Measurements from ENCODE around the gene TNFAIP2.
"Not testable (repeated sequence)": the region's sequence is repeated elsewhere in the genome, so short reads cannot be mapped to it uniquely, and the experiment has no call there.

TNFAIP2 gene

DNA sequence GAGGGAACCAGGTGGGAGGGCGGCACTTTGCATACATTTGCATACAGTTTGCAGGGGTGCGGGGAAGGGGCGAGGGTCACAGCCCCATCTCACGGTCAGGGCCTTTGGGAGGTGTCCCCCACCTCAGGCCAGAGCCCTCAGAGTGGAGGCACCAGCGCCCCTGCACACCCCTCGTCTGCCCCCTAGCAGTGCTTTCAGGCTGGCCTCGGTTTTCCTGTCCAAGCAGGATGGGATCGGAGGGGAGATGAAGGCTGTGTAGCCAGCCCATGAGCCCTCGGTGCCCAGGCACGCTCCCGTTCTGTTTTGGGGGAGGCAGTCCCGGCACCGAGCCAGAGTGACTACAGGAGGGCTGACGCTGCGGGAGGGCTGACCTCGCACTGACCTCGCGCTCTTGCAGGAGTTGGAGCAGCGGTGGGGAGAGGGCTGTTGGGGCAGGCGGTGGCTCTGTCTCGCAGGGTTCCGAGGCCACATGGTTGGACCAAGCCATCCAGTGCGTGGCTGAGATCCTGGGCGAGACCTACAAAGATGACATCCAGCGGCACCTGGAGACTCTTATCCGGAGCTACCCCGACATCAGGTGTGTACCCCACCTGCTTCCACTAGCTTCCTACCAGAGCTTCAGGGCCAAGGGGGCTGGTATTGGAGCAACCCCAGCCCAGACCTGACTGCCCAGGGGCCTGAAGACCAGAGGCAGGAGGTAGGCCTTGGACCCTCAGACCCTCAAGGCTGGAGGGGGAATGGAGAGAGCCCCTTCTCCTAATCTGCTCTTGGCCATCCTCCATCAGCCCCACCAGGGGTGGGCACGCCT is 15.1 kb upstream of the TNFAIP2 start:
- no peak for DNase-seq (ENCODE audit: low read depth in 2 of 2)

DNA sequence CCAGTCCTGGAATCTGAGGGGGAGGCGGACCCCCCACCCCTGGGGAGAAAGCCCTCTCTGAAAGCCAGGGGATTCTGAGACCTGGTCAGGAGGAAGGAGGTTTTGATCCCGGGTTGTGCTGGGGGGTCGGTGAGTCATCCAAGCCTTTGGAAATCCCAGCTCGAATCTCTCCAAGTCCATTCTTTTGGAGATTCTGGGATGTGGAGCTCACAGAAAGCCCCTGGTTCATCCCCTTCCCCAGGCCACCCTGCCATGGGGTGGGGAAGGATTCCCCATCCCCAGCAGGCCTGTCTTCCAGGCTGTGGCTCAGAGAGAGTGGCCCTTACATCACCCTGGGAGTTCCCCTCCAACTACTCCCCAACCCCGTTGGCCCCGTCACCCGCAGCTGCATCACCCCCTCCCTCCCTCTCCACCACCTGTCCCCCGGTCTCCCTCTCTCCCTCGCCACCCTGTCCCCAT is 14.5 kb upstream of the TNFAIP2 start:
- DNase-seq (ENCODE audit: low read depth in 2 of 2): no peak

DNA sequence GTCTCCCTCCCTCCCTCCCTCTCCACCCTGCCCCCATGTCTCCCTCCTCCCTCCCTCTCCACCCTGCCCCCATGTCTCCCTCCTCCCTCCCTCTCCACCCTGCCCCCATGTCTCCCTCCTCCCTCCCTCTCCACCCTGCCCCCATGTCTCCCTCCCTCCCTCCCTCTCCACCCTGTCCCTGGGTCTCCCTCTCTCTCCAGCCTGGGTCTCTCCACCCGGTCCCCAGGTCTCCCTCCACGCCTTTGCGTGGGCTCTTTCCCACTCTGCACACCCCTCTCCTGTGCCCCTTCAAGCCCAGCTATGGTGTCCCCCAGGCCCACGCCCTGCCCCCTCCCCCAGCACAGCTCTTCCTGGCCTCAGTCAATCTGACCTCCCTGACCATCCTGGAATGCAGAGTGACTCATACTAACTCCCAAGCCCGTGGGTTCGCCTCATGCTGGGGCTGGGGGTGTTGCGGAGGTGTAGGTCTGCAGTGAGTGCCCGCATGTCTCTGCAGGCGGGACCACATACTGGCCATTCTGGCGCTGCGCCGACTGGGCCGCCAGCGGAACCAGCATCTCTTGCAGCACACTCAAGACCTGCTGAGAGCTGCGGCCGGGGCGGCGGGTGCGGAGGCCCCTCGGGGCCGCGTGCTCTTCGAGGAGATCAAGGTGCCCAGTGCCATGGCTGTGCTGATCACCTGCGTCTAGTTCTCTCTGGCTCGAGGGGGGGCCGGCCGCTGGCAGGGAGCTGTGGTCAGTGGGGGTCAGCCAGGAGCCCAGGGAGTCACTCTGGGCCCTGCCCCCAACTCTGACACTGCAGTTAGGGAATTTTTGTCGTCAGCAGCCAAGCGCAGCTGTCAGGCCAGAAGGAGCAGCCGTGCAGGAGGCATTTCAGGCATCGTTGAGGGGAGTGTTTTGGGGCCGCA is 13.5 kb upstream of the TNFAIP2 start:
- no peak for DNase-seq (ENCODE audit: low read depth in 2 of 2)

DNA sequence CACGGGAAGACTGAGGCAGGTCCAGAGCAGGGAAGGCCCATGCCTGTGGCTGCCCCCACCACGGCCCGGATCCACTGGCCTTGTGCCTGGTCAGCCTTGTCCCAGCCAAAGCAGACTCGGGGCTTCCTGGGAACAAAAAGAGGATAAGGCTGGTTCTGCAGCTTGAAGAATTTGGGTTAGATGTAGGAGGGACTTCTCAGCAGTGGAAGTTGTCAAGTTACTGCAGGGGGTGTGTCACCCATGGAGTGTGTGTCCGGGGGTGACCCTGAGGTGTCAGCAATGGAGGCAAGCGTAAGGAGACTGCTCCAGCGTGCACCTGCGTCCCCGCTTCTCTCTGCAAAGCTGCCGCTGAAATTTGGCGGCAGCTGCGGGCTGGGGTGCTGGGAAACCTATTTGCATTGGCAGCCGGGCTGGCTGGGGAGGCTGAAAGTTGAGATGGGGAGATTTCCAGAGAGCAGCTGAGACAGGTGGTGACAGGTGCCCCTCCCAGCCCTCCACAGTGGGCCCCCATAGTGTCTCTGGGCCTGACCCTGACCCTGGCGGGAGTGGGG is 12.5 kb upstream of the TNFAIP2 start:
- no peak for DNase-seq (ENCODE audit: low read depth in 2 of 2)

DNA sequence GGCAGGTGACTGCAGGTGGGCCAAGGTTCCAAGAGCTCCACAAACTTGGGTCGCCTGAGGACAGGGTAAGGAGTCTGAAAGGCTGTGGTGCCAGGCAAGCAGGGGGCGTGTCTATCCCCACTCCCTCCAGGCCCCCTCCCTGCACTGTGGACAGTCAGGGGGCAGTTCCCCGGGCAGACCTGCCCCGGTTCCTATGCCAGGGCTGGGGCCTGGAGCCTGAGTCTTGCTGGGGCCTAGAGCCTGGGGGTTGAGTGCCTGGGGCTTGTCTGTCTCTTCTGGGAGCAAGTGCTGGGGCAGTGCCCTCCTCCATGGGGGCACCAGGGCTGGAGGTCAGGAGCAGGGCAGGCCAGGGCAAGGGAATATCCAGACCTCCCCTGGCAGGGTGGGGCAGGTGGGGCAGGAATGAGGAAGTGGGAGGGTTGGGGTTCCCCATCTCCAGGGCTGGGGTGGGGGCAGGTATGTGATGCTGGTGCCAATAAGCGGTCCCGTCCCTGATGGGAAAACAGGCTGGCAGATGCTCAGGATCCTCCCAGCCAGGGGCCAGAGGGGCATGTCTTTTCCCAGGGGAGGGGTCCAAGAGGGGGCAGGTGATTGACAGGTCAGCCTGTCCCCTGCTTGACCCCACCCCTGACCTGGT is 11.9 kb upstream of the TNFAIP2 start:
- DNase-seq (ENCODE audit: low read depth in 2 of 2): no peak

DNA sequence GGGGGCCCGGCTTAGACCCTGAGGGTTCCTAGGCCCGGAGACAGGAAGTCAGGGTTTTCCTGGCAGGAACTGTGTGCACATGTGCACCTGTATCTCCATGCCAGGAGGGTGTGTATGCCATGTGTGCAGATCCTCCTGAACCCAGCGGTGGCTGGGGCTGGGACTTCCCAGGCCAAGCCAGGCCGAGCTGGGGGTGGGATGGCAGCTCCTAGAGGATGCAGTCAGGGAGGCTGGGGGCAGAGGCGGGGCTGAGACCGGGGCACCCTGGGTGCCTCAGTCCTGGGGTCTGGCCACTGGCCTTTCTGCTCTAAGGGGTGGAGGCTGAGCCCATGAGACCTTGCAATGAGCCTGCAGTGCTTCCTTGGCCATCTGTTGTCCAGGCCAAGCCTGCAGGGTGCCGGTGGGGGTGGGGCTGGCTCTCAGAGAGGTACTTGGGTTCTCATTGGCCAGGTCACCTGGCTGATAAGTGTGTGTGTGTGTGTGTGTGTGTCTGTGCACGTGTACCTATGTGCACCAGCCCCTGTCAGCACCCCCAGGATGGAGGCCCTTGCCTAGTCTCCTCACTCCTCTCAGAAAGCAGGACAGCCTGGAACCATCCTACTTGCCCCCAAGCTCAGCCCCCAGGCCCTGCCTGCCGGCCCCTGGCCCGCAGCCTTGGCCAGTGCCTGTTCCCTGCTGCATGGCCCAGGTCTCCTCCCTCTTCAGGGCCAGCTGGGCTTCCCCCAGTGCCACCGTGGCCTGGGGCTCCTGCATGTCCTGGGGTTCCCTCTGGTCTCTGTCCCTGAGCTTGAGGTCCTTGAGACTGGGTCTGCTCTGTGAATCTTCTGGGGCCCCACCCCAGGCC is 10.6 kb upstream of the TNFAIP2 start:
- DNase-seq (ENCODE audit: low read depth in 2 of 2): no peak

DNA sequence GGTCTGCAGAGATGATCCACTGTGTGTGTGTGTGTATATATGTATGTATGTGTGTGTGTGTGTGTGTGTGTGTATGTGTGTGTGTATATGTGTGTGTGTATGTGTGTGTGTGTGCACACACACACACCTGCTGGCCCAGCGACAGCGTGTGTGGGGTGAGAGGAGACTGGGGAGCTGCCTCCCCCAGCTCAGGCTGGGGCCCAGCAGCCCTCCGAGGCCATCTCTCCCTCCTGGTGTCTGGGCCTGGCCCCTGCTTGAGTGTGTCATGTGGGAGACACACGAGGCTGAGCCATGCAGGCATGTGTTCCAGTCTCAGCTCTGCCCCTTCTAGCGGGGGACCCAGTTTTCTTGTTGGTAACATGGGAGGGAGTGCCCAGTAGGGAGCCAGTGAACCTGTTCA is 10.0 kb upstream of the TNFAIP2 start:
- DNase-seq (ENCODE audit: low read depth in 2 of 2): no peak

DNA sequence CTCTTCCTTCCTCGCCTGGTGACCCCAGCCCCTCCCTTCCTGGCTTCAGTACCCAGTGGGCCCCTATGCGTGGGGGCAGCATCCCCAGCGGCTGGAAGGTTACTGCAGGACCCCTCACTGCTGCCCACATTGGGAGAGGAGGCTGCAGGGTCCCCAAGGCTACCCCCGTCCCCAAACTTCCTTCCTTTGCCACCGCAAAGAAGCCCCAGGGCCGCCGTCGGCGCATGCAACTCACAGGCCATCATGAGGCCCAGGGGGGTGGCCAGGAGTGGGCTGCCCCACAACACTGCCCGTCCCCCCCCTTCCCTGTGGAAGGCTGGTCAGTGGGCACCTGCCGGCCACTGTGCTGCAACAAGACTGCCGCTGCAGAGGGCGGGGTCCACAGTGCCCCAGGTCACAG is 9.5 kb upstream of the TNFAIP2 start:
- DNase-seq (ENCODE audit: low read depth in 2 of 2): no peak

DNA sequence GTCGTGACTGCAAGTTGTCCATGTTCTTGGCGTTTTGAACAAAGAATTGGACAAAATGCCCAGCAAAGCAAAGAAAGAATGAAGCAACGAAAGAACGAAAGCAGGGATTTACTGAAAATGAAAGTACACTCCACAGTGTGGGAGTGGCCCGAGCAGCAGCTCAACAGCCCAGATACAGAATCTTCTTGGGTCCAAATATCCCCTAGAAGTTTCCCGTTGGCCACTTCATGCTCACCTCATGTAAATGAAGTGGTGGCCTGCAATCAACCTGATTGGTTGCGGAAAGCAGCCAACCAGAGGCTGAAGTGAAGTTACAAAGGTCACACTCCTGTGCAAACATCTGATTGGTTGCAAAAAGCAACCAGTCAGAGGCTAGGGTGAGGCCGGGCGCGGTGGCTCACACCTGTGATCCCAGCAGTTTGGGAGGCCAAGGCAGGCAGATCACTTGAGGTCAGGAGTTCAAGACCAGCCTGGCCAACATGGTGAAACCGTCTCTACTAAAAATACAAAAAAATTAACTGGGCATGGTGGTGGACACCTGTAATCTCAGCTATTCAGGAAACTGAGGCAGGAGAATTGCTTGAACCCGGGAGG is 8.1 kb upstream of the TNFAIP2 start:
- DNase-seq (ENCODE audit: low read depth in 2 of 2): not testable (repeated sequence)

DNA sequence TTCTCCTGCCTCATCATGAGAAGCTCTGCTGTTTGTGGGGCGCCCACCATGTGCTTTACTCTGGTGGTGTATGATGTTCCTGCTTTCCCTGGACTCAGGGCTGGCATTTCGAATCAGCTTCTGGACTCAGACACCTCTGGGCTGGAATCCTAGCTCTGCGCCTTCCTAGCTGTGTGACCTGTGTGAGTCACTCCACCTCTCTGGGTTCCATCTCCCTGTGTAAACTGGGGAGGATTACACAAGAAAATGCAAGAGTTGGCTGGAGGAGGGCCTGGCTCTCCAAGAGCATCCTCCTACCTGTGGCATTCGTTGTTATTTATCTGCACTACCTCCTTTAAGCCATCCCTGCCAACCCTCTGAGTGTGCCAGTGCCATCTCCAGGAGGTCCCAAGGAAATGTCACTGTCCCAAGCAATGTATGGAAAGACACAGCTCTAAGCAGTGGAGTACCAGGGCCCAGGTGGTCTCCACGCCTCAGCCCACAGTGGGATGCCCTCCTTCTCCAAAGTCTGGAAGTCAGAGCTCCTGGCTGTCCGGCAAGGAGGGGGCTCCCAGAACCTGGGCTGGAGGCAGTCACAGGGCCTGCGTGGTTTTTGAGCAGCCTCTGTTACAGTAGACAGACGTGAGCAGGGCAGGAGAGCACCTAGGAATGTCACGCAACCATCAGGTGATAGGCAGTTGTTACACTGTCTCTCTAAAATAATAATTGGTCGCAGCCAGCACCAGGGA is 7.3 kb upstream of the TNFAIP2 start:
- no peak for DNase-seq (ENCODE audit: low read depth in 2 of 2)

DNA sequence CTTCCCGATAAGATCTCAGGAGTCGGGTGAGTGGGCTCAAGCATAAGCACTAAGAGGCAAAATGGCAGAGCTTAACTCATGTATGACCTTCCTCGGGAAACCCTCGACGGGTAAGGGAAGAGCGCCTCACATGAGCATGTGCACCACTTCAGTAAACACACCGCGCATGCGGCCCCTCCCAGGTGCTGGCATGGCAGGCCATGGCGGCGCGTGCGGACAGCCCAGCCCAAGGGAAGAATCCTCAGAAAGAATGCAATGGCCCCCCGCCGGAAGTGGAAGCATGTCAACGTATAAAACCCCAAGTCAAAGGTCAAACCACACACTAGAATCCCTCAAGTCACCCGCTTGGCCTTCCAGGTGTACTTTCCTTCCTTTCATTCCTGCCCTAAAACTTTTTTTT is 6.6 kb upstream of the TNFAIP2 start:
- DNase-seq (ENCODE audit: low read depth in 2 of 2): no peak

DNA sequence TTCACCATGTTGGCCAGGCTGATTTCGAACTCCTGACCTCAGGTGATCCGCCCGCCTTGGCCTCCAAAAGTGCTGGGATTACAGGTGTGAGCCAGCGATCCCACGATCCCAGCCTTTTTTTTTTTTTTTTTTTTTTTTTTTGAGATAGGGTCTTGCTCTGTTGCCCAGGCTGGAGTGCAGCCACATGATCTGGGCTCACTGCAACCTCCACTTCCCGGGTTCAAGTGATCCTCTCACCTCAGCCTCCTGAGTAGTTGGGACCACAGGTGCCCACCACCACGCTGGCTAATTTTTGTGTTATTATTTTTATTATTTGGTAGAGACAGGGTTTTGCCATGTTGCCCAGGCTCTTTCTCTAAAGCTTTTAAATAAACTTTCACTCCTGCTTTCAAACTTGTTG is 5.8 kb upstream of the TNFAIP2 start:
- DNase-seq (ENCODE audit: low read depth in 2 of 2): not testable (repeated sequence)

DNA sequence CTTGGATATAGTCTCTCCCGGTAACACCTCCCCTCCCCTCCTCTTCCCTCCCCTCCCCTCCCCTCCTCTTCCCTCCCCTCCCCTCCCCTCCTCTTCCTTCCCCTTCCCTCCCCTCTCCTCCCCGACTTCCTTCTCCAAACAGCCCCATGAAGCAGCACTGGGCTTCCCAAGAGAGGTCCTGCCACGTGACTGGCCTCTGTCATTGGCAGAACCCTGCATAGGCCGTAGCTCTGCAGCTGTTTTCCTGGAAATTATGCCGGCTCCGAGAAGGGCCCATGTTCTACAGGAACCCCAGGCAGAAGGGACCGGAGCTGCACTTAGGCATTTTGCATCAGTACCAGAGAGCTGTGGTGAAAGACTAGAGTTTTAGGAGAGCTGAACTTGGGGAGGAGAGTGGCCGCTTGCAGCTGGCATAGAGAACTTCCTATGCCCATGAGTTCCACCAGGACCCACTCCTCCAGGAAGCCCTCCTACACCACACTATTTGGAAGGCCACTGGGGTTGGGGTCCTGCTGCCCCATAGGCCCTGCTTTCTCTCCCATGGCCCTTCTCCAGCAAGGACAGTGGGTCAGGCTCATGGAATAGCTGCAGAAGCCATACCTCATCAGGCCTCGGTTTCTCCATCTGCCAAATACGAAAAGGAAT is 5.1 kb upstream of the TNFAIP2 start:
- DNase-seq (ENCODE audit: low read depth in 2 of 2): no peak

DNA sequence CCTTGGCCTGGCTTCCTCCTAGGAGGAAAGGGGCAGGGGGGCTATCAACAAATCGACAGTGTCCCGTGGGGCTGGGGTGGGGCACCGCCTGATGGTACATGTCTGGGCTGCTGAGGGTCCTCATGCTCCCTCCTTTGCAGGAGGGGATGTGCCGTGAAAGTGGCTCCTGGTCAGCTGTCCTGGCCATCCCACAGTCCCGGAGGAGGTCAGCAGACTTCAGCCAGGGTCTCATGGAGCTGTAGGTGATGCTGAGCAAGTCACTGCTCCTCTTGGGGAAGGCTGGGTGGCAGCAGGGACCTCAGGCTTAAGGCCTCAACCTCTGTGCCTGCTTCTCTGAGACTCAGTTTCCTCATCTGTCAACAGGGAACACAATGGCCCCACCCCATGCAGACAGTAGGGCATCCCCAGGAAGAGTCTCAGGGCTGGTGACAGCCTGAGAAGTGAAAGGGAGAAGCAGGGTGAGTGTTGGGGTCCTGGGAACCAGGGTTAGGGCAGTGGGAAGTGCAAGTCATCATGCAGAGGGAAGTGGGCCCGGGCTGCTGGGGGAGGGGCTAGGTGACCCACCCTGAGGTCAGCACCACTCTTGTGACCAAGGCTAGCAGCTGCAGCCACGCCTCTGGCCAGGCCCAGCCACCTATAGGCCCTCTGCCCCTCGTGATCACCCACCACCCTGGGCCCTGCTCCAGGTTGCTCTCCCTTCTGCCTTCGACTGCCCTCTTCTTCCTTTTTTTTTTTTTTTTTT is 4.4 kb upstream of the TNFAIP2 start:
- no peak for DNase-seq (ENCODE audit: low read depth in 2 of 2)

DNA sequence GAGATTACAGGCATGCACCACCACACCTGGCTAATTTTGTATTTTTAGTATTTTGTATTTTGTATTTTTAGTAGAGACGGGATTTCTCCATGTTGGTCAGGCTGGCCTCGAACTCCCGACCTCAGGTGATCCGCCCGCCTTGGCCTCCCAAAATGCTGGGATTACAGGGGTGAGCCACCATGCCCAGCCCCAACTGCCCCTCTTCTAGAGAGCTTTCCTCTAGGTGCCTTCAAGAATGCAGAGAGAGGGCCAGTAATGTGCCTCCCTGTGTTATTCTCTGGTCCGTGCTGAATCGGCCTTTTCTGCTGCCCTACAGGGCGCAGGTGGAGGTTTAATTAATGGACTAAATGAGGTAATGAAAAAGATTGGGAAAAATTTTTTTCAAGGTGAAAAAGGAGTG is 3.7 kb upstream of the TNFAIP2 start:
- DNase-seq (ENCODE audit: low read depth in 2 of 2): not testable (repeated sequence)

DNA sequence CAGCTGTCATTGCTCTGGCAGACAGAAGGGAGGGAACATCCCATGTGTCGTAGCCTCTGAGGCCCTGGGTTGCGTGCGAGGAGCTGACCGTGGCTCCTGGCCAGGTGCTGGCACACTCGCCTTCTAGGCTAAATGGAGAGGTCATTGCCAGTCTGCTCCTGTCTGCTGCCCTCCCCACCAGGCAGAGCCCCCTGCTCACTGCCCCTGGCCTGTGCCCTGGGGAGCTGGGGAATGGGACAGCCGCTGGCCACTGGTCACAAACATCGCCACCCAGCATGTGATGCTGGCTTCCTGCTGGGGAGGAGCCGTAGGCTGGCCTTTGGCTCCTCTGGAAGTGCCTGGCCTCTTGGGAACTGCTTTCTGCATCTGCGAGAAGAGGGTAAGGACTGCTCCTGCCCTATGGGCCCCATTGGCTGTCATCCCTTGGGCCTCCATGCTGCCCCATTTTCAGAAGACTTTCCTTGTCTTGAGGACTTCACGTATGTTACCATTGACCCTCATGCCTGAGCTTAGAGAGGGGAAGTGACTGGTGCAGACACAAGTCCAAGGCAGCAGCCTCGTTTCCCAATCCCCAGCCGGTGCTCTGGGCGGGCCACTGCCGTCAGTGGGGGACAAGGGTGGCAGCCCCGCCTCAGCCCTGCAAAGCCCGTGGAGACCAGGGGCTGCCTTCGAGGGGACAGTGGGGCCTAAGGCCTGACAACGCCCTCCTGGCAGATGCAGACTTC is 2.0 kb upstream of the TNFAIP2 start:
- no peak for DNase-seq (ENCODE audit: low read depth in 2 of 2)

DNA sequence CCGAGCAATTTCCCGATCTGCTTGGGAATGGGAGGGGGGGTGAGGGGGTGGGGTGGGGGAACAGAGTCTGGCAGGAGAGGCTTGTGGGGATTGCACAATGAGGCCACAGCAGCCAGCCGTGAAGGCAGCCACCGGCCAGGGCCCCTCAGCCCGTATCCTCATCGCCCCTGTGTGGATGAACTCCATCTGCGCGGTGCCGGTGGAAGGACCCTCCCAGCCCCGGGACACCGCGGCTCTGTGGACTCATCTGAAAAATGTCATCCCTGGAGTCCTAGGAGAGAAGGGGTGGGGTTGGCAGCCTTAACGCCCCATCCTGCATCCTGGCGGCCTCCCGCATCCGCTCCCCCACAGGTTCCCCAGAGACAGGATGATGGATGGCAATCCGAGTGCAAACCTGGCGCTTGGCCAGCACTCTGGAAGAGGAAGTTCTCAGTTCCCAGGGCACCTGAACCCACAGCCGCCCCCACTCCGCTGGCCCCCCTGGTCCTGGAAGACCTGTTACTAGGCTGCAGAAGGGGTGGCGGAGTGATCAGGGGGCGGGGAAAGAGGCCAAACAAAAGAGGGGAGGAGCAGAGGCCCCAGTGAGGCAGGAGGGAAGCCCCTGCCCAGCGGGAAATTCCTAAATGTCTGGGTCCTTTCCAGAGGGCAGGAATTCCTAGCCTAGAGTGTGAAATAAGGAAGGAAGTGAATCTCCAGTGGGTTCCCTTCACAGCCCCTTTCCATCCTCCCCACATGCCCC is 1.2 kb upstream of the TNFAIP2 start:
- DNase-seq (ENCODE audit: low read depth in 2 of 2): no peak

DNA sequence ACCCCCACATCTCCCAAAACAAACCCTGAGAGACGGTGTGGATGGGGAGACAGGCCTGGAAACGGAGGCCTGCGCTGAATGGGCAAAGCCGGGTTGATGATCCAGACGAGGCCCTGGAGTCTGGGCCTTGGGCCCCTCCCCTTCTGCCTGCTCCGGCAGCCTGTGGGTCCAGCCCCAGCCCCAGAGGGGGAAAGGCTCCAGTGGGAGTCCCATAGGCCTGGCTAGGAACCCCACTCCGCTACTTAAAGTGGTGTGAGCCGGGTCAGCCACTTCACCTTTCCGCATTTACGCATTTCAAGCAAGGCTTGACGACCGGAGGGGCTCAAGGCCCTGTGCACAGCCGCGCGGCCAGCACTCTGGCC is 695 bp upstream of the TNFAIP2 start:
- DNase-seq (ENCODE audit: low read depth in 2 of 2): no peak

Data from stimulated activated CD8-positive, alpha-beta memory T cell treated with anti-CD3 and anti-CD28 coated beads, Interleukin-7, amount 100 ng/mL, for 1 hour (primary cell).